ENCODE measurements around the gene ERFE.

Gene ERFE

GRCh38 chr2:238157506-238158017, 1.2 kb upstream of the ERFE start:
- no peak for DNase-seq

- DNase-seq = no peak
Measured at GRCh38 chr2:238158018-238158508, 707 bp upstream of the ERFE start.

GRCh38 chr2:238159071-238159539, 335 bp downstream of the ERFE start:
- no peak for DNase-seq

- no peak for DNase-seq
Measured at GRCh38 chr2:238159661-238160205, 963 bp downstream of the ERFE start.

GRCh38 chr2:238160206-238161129, 1.7 kb downstream of the ERFE start:
- DNase-seq = no peak

GRCh38 chr2:238161291-238162051, 2.7 kb downstream of the ERFE start:
- no peak for DNase-seq

- DNase-seq = no peak
Measured at GRCh38 chr2:238162251-238162845, 3.6 kb downstream of the ERFE start.

- DNase-seq = no peak
Measured at GRCh38 chr2:238162846-238163441, 4.2 kb downstream of the ERFE start.

GRCh38 chr2:238163481-238164198, 4.9 kb downstream of the ERFE start:
- DNase-seq = no peak

- no peak for DNase-seq
Measured at GRCh38 chr2:238164906-238165287, 6.1 kb downstream of the ERFE start.

GRCh38 chr2:238165288-238165921, 6.6 kb downstream of the ERFE start:
- no peak for DNase-seq

- DNase-seq = no peak
Measured at GRCh38 chr2:238166391-238167343, 7.9 kb downstream of the ERFE start.

- no peak for DNase-seq
Measured at GRCh38 chr2:238167344-238167715, 8.6 kb downstream of the ERFE start.

GRCh38 chr2:238167761-238168160, 9.0 kb downstream of the ERFE start:
- DNase-seq = no peak

GRCh38 chr2:238168196-238169047, 9.7 kb downstream of the ERFE start:
- no peak for DNase-seq

- DNase-seq = no peak
Measured at GRCh38 chr2:238169048-238169707, 10.4 kb downstream of the ERFE start.

GRCh38 chr2:238169708-238170251, 11.0 kb downstream of the ERFE start:
- no peak for DNase-seq

Measured in CD4-positive, alpha-beta T cell treated with Interleukin-10 for 1 hour (primary cell).